Measurements from ENCODE around the gene ETV1.

Gene ETV1

GRCh38 chr7:14020339-14020900 is 31.0 kb upstream of the ETV1 start:
- TF ChIP-seq, protein P1, sequence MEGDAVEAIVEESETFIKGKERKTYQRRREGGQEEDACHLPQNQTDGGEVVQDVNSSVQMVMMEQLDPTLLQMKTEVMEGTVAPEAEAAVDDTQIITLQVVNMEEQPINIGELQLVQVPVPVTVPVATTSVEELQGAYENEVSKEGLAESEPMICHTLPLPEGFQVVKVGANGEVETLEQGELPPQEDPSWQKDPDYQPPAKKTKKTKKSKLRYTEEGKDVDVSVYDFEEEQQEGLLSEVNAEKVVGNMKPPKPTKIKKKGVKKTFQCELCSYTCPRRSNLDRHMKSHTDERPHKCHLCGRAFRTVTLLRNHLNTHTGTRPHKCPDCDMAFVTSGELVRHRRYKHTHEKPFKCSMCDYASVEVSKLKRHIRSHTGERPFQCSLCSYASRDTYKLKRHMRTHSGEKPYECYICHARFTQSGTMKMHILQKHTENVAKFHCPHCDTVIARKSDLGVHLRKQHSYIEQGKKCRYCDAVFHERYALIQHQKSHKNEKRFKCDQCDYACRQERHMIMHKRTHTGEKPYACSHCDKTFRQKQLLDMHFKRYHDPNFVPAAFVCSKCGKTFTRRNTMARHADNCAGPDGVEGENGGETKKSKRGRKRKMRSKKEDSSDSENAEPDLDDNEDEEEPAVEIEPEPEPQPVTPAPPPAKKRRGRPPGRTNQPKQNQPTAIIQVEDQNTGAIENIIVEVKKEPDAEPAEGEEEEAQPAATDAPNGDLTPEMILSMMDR (IDR thresholded peaks at IDR 0.05; ENCODE audit: low read depth, low read length) = no peak
- no peak for TF ChIP-seq MYC (IDR thresholded peaks at IDR 0.05; ENCODE audit: low read depth, low read length)
- TF ChIP-seq, protein P2, sequence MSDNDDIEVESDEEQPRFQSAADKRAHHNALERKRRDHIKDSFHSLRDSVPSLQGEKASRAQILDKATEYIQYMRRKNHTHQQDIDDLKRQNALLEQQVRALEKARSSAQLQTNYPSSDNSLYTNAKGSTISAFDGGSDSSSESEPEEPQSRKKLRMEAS (IDR thresholded peaks at IDR 0.05; ENCODE audit: low read depth, low read length) = no peak
- no peak for TF ChIP-seq POLR2A (IDR thresholded peaks at IDR 0.05; ENCODE audit: extremely low read depth, insufficient read length)

DNA sequence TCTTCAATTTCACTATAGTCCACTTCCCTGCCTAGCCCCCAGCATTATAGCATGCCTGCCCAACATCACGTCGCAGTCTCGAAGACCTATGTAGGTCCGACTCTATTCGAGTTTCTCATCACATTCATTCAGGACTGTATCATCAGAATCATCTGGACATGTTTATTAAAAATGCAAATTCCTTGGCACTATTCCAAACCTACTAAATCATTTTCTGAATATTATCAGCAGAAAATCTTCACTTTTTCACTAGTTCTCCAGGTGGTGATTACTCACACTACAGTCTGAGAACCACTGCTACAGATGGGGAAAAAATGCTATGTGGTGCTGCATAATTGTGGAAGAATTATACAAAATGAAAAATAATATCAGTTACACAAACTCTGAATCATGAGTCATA is 29.3 kb upstream of the ETV1 start:
- no peak for TF ChIP-seq POLR2A (IDR thresholded peaks at IDR 0.05; ENCODE audit: extremely low read depth, insufficient read length)
- TF ChIP-seq, protein P1 (IDR thresholded peaks at IDR 0.05; ENCODE audit: low read depth, low read length) = no peak
- TF ChIP-seq, protein P2 (IDR thresholded peaks at IDR 0.05; ENCODE audit: low read depth, low read length) = no peak
- no peak for TF ChIP-seq MYC (IDR thresholded peaks at IDR 0.05; ENCODE audit: low read depth, low read length)
- DNase-seq (ENCODE audit: low read depth) = no peak
- H3K4me3 ChIP-seq (ENCODE audit: low read depth, low read length) = no peak overlapping the region

More at GRCh38 chr7:14020339-14020900, 31.0 kb upstream of the ETV1 start:
- no peak overlapping the region for H3K4me3 ChIP-seq (ENCODE audit: low read depth, low read length)
- no peak for DNase-seq (ENCODE audit: low read depth)

GRCh38 chr7:14016950-14017349 is 27.5 kb upstream of the ETV1 start:
- no peak for DNase-seq (ENCODE audit: low read depth)
- no peak for TF ChIP-seq POLR2A (IDR thresholded peaks at IDR 0.05; ENCODE audit: extremely low read depth, insufficient read length)
- TF ChIP-seq, protein P1 (IDR thresholded peaks at IDR 0.05; ENCODE audit: low read depth, low read length) = no peak
- TF ChIP-seq, protein P2 (IDR thresholded peaks at IDR 0.05; ENCODE audit: low read depth, low read length) = no peak
- TF ChIP-seq MYC (IDR thresholded peaks at IDR 0.05; ENCODE audit: low read depth, low read length) = no peak
- no peak overlapping the region for H3K4me3 ChIP-seq (ENCODE audit: low read depth, low read length)

DNA sequence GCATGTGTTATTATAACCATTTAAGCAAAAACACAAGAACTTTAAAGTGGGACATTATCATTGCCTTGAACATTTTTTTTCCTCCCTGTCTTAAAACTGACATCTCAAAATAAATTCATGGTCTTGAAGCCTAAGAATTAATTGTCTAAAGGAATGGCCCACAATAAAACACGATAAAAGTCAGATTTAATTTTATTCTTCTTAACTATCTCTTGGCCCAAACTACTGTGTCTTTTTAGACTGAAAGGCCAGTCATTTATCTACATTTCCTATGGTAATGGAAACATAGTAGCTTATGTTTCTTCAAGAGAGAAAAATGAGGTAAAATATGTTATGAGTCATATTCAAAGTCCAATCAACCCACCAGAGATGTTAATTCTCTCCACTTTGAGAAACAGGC is 24.4 kb upstream of the ETV1 start:
- H3K4me3 ChIP-seq (ENCODE audit: low read depth, low read length) = no peak overlapping the region
- no peak for DNase-seq (ENCODE audit: low read depth)
- TF ChIP-seq, protein P1 (IDR thresholded peaks at IDR 0.05; ENCODE audit: low read depth, low read length) = no peak
- TF ChIP-seq MYC (IDR thresholded peaks at IDR 0.05; ENCODE audit: low read depth, low read length) (no peak), POLR2A (IDR thresholded peaks at IDR 0.05; ENCODE audit: extremely low read depth, insufficient read length) (no peak)
- TF ChIP-seq, protein P2 (IDR thresholded peaks at IDR 0.05; ENCODE audit: low read depth, low read length) = no peak

GRCh38 chr7:14009453-14010418 is 20.3 kb upstream of the ETV1 start:
- no peak for TF ChIP-seq POLR2A (IDR thresholded peaks at IDR 0.05; ENCODE audit: extremely low read depth, insufficient read length)
- no peak for TF ChIP-seq MYC (IDR thresholded peaks at IDR 0.05; ENCODE audit: low read depth, low read length)
- TF ChIP-seq, protein P1 (IDR thresholded peaks at IDR 0.05; ENCODE audit: low read depth, low read length) = no peak
- TF ChIP-seq, protein P2 (IDR thresholded peaks at IDR 0.05; ENCODE audit: low read depth, low read length) = no peak
- no peak for DNase-seq (ENCODE audit: low read depth)
- no peak overlapping the region for H3K4me3 ChIP-seq (ENCODE audit: low read depth, low read length)

Measured in NB4 (cell line).